Naive thymus-derived CD4-positive, alpha-beta T cell (primary cell): Measurements from ENCODE around the gene USP33. TPM values are rescaled to one million over a fixed set of nuclear protein-coding genes. Genes with fewer than 3 reads are reported as not detected.
"Not testable (repeated sequence)": the region's sequence is repeated elsewhere in the genome, so short reads cannot be mapped to it uniquely, and the experiment has no call there.

Experiments used
- ATAC-seq: fragments of 150-1000 bp; cut with Tn5 transposase; 2 replicates; pipeline ENCODE4 v1.10.0; 2021; ENCODE audit warnings: mild to moderate bottlenecking, moderate library complexity
- CTCF ChIA-PET: fragments of 350-600 bp; sonication (Branson Sonifier 250); formaldehyde crosslinking; loops from one replicate; lab custom pipeline; 2021; ENCODE audit warnings: antibody characterized with exemption; lab: Charles Lee
- POLR2A ChIA-PET: fragments of 350-600 bp; sonication (Branson Sonifier 250); formaldehyde crosslinking; loops from one replicate; lab custom pipeline; 2021; ENCODE audit warnings: antibody characterized with exemption, inconsistent platforms; lab: Charles Lee
- DNase-seq, 9 donors: peaks; one replicate each; pipeline versions ENCODE4 v3.0.0 to v3.0.0-alpha.2; 2020 to 2022; ENCODE audit warnings: mixed read lengths in 1 of 9
- H3K27ac ChIP-seq: one replicate; pipeline ENCODE4 v1.7.0; 2013; ENCODE audit warnings: mild to moderate bottlenecking, low read depth, low read length, moderate library complexity
- H3K27me3 ChIP-seq, 2 donors: one replicate each; pipeline ENCODE4 v1.7.0; 2013; ENCODE audit warnings: low read length in 2 of 2, mild to moderate bottlenecking in 2 of 2, moderate library complexity in 2 of 2; ENCODE audit not compliant: control insufficient read depth in 2 of 2, insufficient read depth in 2 of 2
- H3K36me3 ChIP-seq, 3 experiments: 1 replicate in 2 of 3; 2 replicates in 1 of 3; pipeline ENCODE4 v1.7.0; 2013; ENCODE audit warnings: low read length in 3 of 3, mild to moderate bottlenecking in 3 of 3, moderate library complexity in 1 of 3; ENCODE audit not compliant: insufficient read depth in 3 of 3, control insufficient read depth in 2 of 3
- H3K4me1 ChIP-seq, 2 donors: one replicate each; pipeline ENCODE4 v1.7.0; 2013; ENCODE audit warnings: low read length in 2 of 2, mild to moderate bottlenecking in 2 of 2, moderate library complexity in 1 of 2; ENCODE audit not compliant: control insufficient read depth in 2 of 2, insufficient read depth in 2 of 2
- H3K4me3 ChIP-seq: 2 replicates; pipeline ENCODE4 v1.7.0; 2013; ENCODE audit warnings: mild to moderate bottlenecking, low read length
- H3K9me3 ChIP-seq, 3 experiments: 1 replicate in 2 of 3; 2 replicates in 1 of 3; pipeline ENCODE4 v1.7.0; 2013; ENCODE audit warnings: low read length in 3 of 3; ENCODE audit not compliant: control insufficient read depth in 2 of 3
- H3K27ac Mint-ChIP-seq, 9 donors: one replicate each; pipeline ENCODE4 v1.8.0; 2020 to 2022; ENCODE audit warnings: mixed read lengths in 9 of 9, mild to moderate bottlenecking in 8 of 9, moderate library complexity in 5 of 9, inconsistent platforms in 2 of 9
- H3K27me3 Mint-ChIP-seq, 5 donors: one replicate each; pipeline ENCODE4 v1.8.0; 2021 to 2022; ENCODE audit warnings: mixed read lengths in 5 of 5, mild to moderate bottlenecking in 1 of 5
- H3K36me3 Mint-ChIP-seq, 5 donors: one replicate each; pipeline ENCODE4 v1.8.0; 2020 to 2022; ENCODE audit warnings: mixed read lengths in 5 of 5, mild to moderate bottlenecking in 3 of 5, inconsistent platforms in 1 of 5
- H3K4me1 Mint-ChIP-seq, 7 donors: one replicate each; pipeline ENCODE4 v1.8.0; 2020 to 2022; ENCODE audit warnings: mixed read lengths in 7 of 7, mild to moderate bottlenecking in 3 of 7, inconsistent platforms in 1 of 7
- H3K4me3 Mint-ChIP-seq, 10 donors: one replicate each; pipeline ENCODE4 v1.8.0; 2020 to 2022; ENCODE audit warnings: mild to moderate bottlenecking in 10 of 10, mixed read lengths in 10 of 10, moderate library complexity in 6 of 10, inconsistent platforms in 2 of 10
- H3K9me3 Mint-ChIP-seq, 11 donors: one replicate each; pipeline ENCODE4 v1.8.0; 2020 to 2022; ENCODE audit warnings: mixed read lengths in 11 of 11, mild to moderate bottlenecking in 4 of 11, inconsistent platforms in 1 of 11, moderate library complexity in 1 of 11
- intact Hi-C, 2 donors: fragments of 100-400 bp; cut with micrococcal nuclease; formaldehyde crosslinking; loops; one replicate each; pipeline ENCODE4 v1.15.1; 2023
- polyA plus RNA-seq, 2 donors: library from polyadenylated mRNA; unstranded; fragments of 300-500 nt; fragmentation: Illumina TruSeq; gene quantifications; one replicate each; pipeline ENCODE4 v1.2.3, GENCODE V29; 2021
- total RNA-seq, 6 experiments: library from RNA in 5 of 6; stranded (reverse) in 5 of 6; gene quantifications; 1 replicate in 5 of 6; 2 replicates in 1 of 6; pipeline ENCODE4 v1.2.3 and lab custom pipeline; 2021 to 2026

USP33 gene
- total and polyA plus RNA-seq, 7 experiments from 2014 or later: 42.0 to 101 (median 71.5) TPM

- H3K4me3 Mint-ChIP-seq: no peak overlapping the region
- no peak overlapping the region for H3K4me3 ChIP-seq
- H3K4me1 Mint-ChIP-seq: no peaks in the 10 kb centered on the region
- ATAC-seq: no peak
- no peaks in the 10 kb centered on the region for H3K4me1 ChIP-seq
- H3K27ac ChIP-seq: no peak overlapping the region
- peaks cover 0 to 7% (median 0%) of the 10 kb centered on the region in 5 donors for H3K27me3 Mint-ChIP-seq
- intact Hi-C loops: loop anchor here in 1 of 2 donors (10.0 kb wide), 1 partner anchor 1473 kb away; no protein-coding TSS in a partner anchor
- ChIA-PET CTCF (interaction anchor here (0.6 kb wide), 1 partner anchor 514 kb away, joined by 3 read pairs; no protein-coding TSS in a partner anchor), POLR2A (no interaction called here)
- H3K36me3 Mint-ChIP-seq: no peaks in the 10 kb centered on the region
- H3K9me3 ChIP-seq: no peaks in the 10 kb centered on the region
- H3K36me3 ChIP-seq: no peaks in the 10 kb centered on the region
- H3K27ac Mint-ChIP-seq: no peak overlapping the region
- no peak for DNase-seq
- no peaks in the 10 kb centered on the region for H3K27me3 ChIP-seq
- no peaks in the 10 kb centered on the region for H3K9me3 Mint-ChIP-seq
Observed at GRCh38 chr1:77768006-77768405, 8.4 kb upstream of the USP33 start.

- Histone ChIP-seq H3K9me3 (no peaks in the 10 kb centered on the region), H3K4me3 (no peak overlapping the region), H3K27me3 (no peaks in the 10 kb centered on the region), H3K27ac (no peak overlapping the region), H3K4me1 (peaks cover 10 to 16% of the 10 kb centered on the region in 2 donors), H3K36me3 (peaks cover 0 to 7% (median 0%) of the 10 kb centered on the region in 3 experiments)
- Mint-ChIP-seq H3K4me1 (peaks cover 15 to 36% (median 19%) of the 10 kb centered on the region in 7 donors), H3K4me3 (no peak overlapping the region), H3K36me3 (peaks cover 0 to 5% (median 0%) of the 10 kb centered on the region in 5 donors), H3K9me3 (no peaks in the 10 kb centered on the region), H3K27me3 (peaks cover 0 to 12% (median 0%) of the 10 kb centered on the region in 5 donors), H3K27ac (peak overlapping the region in 2 of 9 donors; percentile 11 to 32)
- DNase-seq (no peak), ATAC-seq (no peak)
- ChIA-PET CTCF (no interaction called here), POLR2A (interaction anchor here (1.0 kb wide), 1 partner anchor 14 kb away, joined by 3 read pairs; no protein-coding TSS in a partner anchor)
- intact Hi-C loops: loop anchor here in 1 of 2 donors (10.0 kb wide), 1 partner anchor 1467 kb away; no protein-coding TSS in a partner anchor
Observed at GRCh38 chr1:77762072-77762476, 2.4 kb upstream of the USP33 start.

GRCh38 chr1:77757603-77758002, 2.0 kb downstream of the USP33 start:
- Histone ChIP-seq H3K36me3 (peaks cover 0 to 7% (median 0%) of the 10 kb centered on the region in 3 experiments), H3K4me3 (no peak overlapping the region), H3K27me3 (no peaks in the 10 kb centered on the region), H3K9me3 (no peaks in the 10 kb centered on the region), H3K27ac (no peak overlapping the region), H3K4me1 (peaks cover 24 to 26% of the 10 kb centered on the region in 2 donors)
- peaks cover 0 to 5% (median 0%) of the 10 kb centered on the region in 5 donors for H3K36me3 Mint-ChIP-seq
- ChIA-PET POLR2A (no interaction called here), CTCF (no interaction called here)
- peak overlapping the region; percentile 9 to 93 (median 42) for H3K27ac Mint-ChIP-seq
- H3K9me3 Mint-ChIP-seq: no peaks in the 10 kb centered on the region
- peaks cover 0 to 5% (median 0%) of the 10 kb centered on the region in 5 donors for H3K27me3 Mint-ChIP-seq
- ATAC-seq (no peak), DNase-seq (no peak)
- intact Hi-C loops: loop anchor here (2.0 to 10.0 kb wide), 7 partner anchors 23 to 1970 kb away; partner anchors contain the start of genes AK5 (in 1 of the 2), PIGK (in 1 of the 2), RABGGTB (in 1 of the 2) and ST6GALNAC3 (in 1 of the 2)
- peak overlapping the region; percentile 60 to 98 (median 94) for H3K4me3 Mint-ChIP-seq
- peaks cover 30 to 73% (median 50%) of the 10 kb centered on the region in 7 donors for H3K4me1 Mint-ChIP-seq

GRCh38 chr1:77757066-77757584, 2.5 kb downstream of the USP33 start:
- intact Hi-C loops: loop anchor here (5.0 to 10.0 kb wide), 6 partner anchors 35 to 1970 kb away; partner anchors contain the start of genes AK5 (in 1 of the 2), PIGK (in 1 of the 2), RABGGTB (in 1 of the 2) and ST6GALNAC3 (in 1 of the 2)
- ChIA-PET CTCF (no interaction called here), POLR2A (no interaction called here)
- ATAC-seq (no peak), DNase-seq (no peak)
- peak overlapping the region in 8 of 9 donors; percentile 9 to 93 (median 45) for H3K27ac Mint-ChIP-seq
- peaks cover 24 to 26% of the 10 kb centered on the region in 2 donors for H3K4me1 ChIP-seq
- H3K9me3 ChIP-seq: no peaks in the 10 kb centered on the region
- peaks cover 0 to 5% (median 0%) of the 10 kb centered on the region in 5 donors for H3K36me3 Mint-ChIP-seq
- H3K9me3 Mint-ChIP-seq: no peaks in the 10 kb centered on the region
- H3K4me3 Mint-ChIP-seq: peak overlapping the region; percentile 60 to 98 (median 94)
- no peak overlapping the region for H3K27ac ChIP-seq
- H3K27me3 Mint-ChIP-seq: peaks cover 0 to 3% (median 0%) of the 10 kb centered on the region in 5 donors
- H3K4me3 ChIP-seq: no peak overlapping the region
- peaks cover 30 to 76% (median 54%) of the 10 kb centered on the region in 7 donors for H3K4me1 Mint-ChIP-seq
- no peaks in the 10 kb centered on the region for H3K27me3 ChIP-seq
- peaks cover 0 to 7% (median 0%) of the 10 kb centered on the region in 3 experiments for H3K36me3 ChIP-seq

- H3K4me1 Mint-ChIP-seq: peaks cover 31 to 69% (median 56%) of the 10 kb centered on the region in 7 donors
- no peaks in the 10 kb centered on the region for H3K27me3 ChIP-seq
- no peak overlapping the region for H3K4me3 ChIP-seq
- H3K9me3 Mint-ChIP-seq: no peaks in the 10 kb centered on the region
- ChIA-PET CTCF (no interaction called here), POLR2A (no interaction called here)
- H3K36me3 Mint-ChIP-seq: peaks cover 0 to 5% (median 0%) of the 10 kb centered on the region in 5 donors
- no peaks in the 10 kb centered on the region for H3K27me3 Mint-ChIP-seq
- no peak overlapping the region for H3K27ac ChIP-seq
- DNase-seq: no peak
- intact Hi-C loops: loop anchor here (5.0 to 10.0 kb wide), 6 partner anchors 36 to 1969 kb away; partner anchors contain the start of genes AK5 (in 1 of the 2), PIGK (in 1 of the 2), RABGGTB (in 1 of the 2) and ST6GALNAC3 (in 1 of the 2)
- peaks cover 0 to 7% (median 0%) of the 10 kb centered on the region in 3 experiments for H3K36me3 ChIP-seq
- no peaks in the 10 kb centered on the region for H3K9me3 ChIP-seq
- H3K27ac Mint-ChIP-seq: peak overlapping the region in 8 of 9 donors; percentile 3 to 93 (median 39)
- peak overlapping the region; percentile 15 to 98 (median 80) for H3K4me3 Mint-ChIP-seq
- no peak for ATAC-seq
- peaks cover 24 to 26% of the 10 kb centered on the region in 2 donors for H3K4me1 ChIP-seq
Observed at GRCh38 chr1:77756052-77756754, 3.4 kb downstream of the USP33 start.

GRCh38 chr1:77749489-77749888, 10.2 kb downstream of the USP33 start:
- Mint-ChIP-seq H3K27ac (peak overlapping the region in 1 of 9 donors; percentile 8), H3K4me1 (peaks cover 21 to 83% (median 77%) of the 10 kb centered on the region in 7 donors), H3K36me3 (peaks cover 0 to 16% (median 5%) of the 10 kb centered on the region in 5 donors)
- intact Hi-C loops, H3K27me3 ChIP-seq, H3K4me1 ChIP-seq, ATAC-seq, H3K27me3 Mint-ChIP-seq, H3K9me3 ChIP-seq, H3K36me3 ChIP-seq, H3K4me3 ChIP-seq, H3K9me3 Mint-ChIP-seq, H3K4me3 Mint-ChIP-seq, CTCF ChIA-PET, POLR2A ChIA-PET, DNase-seq, H3K27ac ChIP-seq: not testable (repeated sequence)
